ENCODE data around the gene DYNC1I1.

DYNC1I1 gene

DNA sequence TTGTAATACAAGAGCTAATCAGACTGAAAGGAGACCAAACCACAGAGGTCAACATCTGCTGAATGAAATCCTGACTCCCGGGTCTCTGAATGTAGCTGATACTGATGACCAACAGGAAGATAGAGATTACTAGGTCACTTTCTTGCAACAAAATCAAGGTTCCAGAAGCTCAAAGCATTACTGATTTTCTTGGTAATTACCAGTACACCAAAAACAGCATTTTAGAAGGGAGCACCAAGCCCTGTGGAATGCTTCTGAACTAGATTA is 371.8 kb downstream of the DYNC1I1 start:
- no peak for DNase-seq
- no peak for ATAC-seq
